Measurements from ENCODE around the gene RAB40C. TPM values are rescaled to one million over a fixed set of nuclear protein-coding genes. Genes with fewer than 3 reads are reported as not detected.

Gene RAB40C
- total RNA-seq, 6 donors from 2014 or later: 40.5 to 101 (median 61.5) TPM

DNA sequence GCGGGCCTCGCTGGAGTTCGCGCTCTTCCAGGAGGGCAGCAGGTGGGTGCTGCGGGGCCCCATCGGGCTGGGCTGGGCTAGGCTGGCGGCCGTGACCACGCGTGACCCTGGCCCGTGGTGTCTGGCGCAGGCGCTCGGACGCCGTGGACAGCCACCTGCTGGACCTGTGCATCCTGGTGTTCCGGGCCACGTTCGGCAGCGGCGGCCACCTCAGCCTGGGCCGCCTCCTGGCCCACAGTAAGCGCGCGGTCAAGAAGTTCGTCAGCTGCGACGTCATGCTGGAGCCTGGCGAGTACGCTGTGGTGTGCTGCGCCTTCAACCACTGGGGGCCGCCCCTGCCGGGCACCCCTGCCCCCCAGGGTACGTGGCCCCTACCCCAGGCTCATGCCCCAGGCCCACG is 37.7 kb upstream of the RAB40C start:
- DNase-seq (no peak), ATAC-seq (ENCODE audit: low FRiP score in 2 of 2) (no peak)
- no peaks in the 10 kb centered on the region for H3K9me3 ChIP-seq
- no peak overlapping the region for H3K27ac ChIP-seq
- peaks cover 9 to 60% (median 53%) of the 10 kb centered on the region in 4 donors for H3K36me3 ChIP-seq
- WGBS, 2 donors: 92 to 99% methylated on average over 11 to 15 of the region's 35 CpGs
- peaks cover 0 to 7% (median 0%) of the 10 kb centered on the region in 4 donors for H3K4me1 ChIP-seq
- TF ChIP-seq, protein P1, sequence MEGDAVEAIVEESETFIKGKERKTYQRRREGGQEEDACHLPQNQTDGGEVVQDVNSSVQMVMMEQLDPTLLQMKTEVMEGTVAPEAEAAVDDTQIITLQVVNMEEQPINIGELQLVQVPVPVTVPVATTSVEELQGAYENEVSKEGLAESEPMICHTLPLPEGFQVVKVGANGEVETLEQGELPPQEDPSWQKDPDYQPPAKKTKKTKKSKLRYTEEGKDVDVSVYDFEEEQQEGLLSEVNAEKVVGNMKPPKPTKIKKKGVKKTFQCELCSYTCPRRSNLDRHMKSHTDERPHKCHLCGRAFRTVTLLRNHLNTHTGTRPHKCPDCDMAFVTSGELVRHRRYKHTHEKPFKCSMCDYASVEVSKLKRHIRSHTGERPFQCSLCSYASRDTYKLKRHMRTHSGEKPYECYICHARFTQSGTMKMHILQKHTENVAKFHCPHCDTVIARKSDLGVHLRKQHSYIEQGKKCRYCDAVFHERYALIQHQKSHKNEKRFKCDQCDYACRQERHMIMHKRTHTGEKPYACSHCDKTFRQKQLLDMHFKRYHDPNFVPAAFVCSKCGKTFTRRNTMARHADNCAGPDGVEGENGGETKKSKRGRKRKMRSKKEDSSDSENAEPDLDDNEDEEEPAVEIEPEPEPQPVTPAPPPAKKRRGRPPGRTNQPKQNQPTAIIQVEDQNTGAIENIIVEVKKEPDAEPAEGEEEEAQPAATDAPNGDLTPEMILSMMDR (IDR thresholded peaks at IDR 0.05): no peak
- TF ChIP-seq POLR2A (IDR thresholded peaks at IDR 0.05) (no peak), EP300 (IDR thresholded peaks at IDR 0.05) (no peak), POLR2AphosphoS5 (IDR thresholded peaks at IDR 0.05) (no peak)
- H3K27me3 ChIP-seq: no peaks in the 10 kb centered on the region
- no peak overlapping the region for H3K4me3 ChIP-seq

DNA sequence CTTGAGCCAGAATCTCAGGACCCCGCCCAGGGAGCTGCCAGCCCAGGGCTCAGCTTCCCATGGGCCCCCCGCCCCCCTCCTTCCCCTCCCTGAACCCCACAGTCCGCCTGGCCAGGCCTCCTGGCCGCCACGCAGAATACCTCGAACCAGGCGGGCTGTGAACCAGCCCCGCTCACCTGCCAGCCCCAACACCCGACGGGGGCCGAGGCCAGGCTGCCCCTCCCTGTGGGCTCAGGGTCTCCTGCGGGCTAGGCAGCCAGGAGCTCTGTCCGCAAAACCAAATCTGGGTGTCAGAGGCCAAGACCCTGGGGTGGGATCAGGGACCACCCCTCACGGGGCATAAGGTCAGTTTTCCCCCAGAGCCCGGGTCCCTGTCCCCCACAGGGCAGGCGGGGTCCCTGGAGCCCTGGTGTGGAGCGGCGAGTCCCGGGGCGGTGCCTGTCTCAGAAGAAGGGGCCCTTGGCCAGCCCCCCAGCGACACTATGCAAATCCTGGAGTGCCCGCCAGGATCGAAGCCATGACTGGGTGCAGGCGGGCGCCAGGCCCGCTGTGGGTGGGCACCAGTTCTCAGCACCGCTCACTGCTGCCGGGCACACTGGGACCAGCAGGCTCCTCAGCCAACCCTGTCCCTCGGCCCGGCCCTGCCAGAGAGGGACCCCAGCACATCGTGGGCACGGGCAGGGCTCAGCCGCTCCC is 36.1 kb upstream of the RAB40C start:
- Histone ChIP-seq H3K9me3 (no peaks in the 10 kb centered on the region), H3K27ac (no peak overlapping the region), H3K27me3 (peaks cover 0 to 3% (median 0%) of the 10 kb centered on the region in 4 donors), H3K4me1 (no peaks in the 10 kb centered on the region), H3K4me3 (no peak overlapping the region), H3K36me3 (peaks cover 9 to 46% (median 44%) of the 10 kb centered on the region in 4 donors)
- ATAC-seq (ENCODE audit: low FRiP score in 2 of 2) (no peak), DNase-seq (no peak)
- WGBS, 2 donors: 90 to 96% methylated on average over 4 to 23 of the region's 33 CpGs
- TF ChIP-seq POLR2A (IDR thresholded peaks at IDR 0.05): no peak
- no peak for TF ChIP-seq POLR2AphosphoS5 (IDR thresholded peaks at IDR 0.05)
- TF ChIP-seq EP300 (IDR thresholded peaks at IDR 0.05): no peak
- TF ChIP-seq, protein P1 (IDR thresholded peaks at IDR 0.05): no peak

DNA sequence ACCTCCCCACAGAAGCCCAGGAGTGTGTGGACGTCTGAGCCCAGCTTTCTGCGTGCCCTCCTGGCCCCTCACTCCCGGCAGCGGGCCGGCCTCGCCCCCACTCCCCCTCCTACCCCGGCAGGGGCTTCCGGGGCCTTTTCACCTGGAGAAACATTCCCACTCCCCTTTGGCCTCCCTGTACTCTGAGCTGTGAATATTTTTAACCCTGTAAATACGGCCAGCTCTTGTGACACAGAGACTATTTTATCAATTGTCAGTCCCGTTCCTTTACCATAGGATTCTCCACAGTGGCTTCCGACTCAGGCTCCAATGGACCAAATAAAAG is 35.6 kb upstream of the RAB40C start:
- no peaks in the 10 kb centered on the region for H3K9me3 ChIP-seq
- 89 to 93% methylated on average over 10 to 11 of the region's 11 CpGs for WGBS, 2 donors
- peaks cover 0 to 7% (median under 1%) of the 10 kb centered on the region in 4 donors for H3K27me3 ChIP-seq
- no peak overlapping the region for H3K27ac ChIP-seq
- H3K36me3 ChIP-seq: peaks cover 9 to 41% (median 39%) of the 10 kb centered on the region in 4 donors
- H3K4me3 ChIP-seq: no peak overlapping the region
- ATAC-seq (ENCODE audit: low FRiP score in 2 of 2): no peak
- no peaks in the 10 kb centered on the region for H3K4me1 ChIP-seq
- DNase-seq: no peak
- no peak for TF ChIP-seq POLR2A (IDR thresholded peaks at IDR 0.05)
- no peak for TF ChIP-seq EP300 (IDR thresholded peaks at IDR 0.05)
- TF ChIP-seq, protein P1 (IDR thresholded peaks at IDR 0.05): no peak

DNA sequence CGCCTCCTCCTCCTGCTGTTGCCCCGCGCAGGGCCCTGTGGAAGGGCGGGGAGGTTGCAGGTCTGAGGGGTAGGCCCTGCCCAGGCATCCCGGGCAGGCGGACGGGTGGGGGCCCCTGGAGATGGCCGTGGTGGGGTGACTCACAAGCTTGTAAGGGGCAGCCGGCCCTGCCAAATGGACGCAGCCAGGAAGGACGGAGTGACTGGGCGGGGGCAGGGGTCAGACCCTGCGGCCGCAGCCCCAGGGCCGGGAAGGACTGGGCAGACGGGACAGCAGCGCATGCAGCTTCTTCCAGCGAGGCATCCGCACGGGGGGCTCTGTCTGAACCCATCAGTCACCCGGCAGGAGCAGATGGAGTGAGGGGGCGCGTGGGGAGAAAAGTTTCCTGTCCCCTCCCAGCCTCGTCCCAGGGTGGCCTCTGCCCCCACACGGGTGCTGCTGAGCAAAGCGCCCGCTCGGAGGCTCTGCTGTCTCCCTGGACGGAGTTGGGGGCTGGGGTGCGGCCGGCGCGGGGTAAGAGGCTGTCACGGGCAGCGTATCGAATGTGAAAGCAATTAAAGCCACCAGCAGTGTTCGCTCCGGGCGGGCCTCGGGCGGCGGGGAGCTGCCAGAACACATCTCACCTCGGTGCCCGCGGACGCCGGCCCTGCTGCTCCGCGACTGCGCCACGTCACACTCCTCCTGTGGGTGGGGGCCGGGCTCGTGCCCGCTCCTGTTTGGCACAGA is 35.1 kb upstream of the RAB40C start:
- TF ChIP-seq, protein P1 (IDR thresholded peaks at IDR 0.05): no peak
- no peak for TF ChIP-seq POLR2AphosphoS5 (IDR thresholded peaks at IDR 0.05)
- TF ChIP-seq POLR2A (IDR thresholded peaks at IDR 0.05): no peak
- no peak for TF ChIP-seq EP300 (IDR thresholded peaks at IDR 0.05)
- no peaks in the 10 kb centered on the region for H3K9me3 ChIP-seq
- peaks cover 9 to 36% (median 34%) of the 10 kb centered on the region in 4 donors for H3K36me3 ChIP-seq
- H3K4me1 ChIP-seq: peaks cover 0 to 5% (median 2%) of the 10 kb centered on the region in 4 donors
- peaks cover 1 to 12% (median 4%) of the 10 kb centered on the region in 4 donors for H3K27me3 ChIP-seq
- H3K4me3 ChIP-seq: no peak overlapping the region
- no peak overlapping the region for H3K27ac ChIP-seq
- ATAC-seq (ENCODE audit: low FRiP score in 2 of 2): peak in 1 of 2 donors; percentile 68
- no peak for DNase-seq
- WGBS, 2 donors: 80 to 86% methylated on average over 24 to 52 of the region's 54 CpGs
